ENCODE measurements around the gene CSAD.
"Not testable (repeated sequence)": the region's sequence is repeated elsewhere in the genome, so short reads cannot be mapped to it uniquely, and the experiment has no call there.

The CSAD gene

DNA sequence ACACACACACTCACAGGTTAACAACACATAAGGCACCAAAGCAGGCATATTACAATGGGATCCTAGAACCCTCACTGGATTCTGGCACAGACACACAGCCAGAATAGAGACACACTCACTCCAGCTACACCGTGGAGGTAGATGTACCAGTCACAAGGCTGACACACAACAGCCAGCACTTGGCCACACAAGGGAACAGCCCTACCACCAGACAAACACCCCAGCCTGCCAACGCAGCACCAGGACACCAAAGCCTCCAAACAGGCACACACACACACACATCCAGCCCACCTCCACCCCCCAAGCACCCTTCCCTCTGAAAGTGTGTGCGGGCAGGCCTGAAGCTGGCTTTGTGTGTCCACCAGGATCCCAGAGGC is 37.2 kb upstream of the CSAD start:
- no peak for DNase-seq (ENCODE audit: low spot score)

DNA sequence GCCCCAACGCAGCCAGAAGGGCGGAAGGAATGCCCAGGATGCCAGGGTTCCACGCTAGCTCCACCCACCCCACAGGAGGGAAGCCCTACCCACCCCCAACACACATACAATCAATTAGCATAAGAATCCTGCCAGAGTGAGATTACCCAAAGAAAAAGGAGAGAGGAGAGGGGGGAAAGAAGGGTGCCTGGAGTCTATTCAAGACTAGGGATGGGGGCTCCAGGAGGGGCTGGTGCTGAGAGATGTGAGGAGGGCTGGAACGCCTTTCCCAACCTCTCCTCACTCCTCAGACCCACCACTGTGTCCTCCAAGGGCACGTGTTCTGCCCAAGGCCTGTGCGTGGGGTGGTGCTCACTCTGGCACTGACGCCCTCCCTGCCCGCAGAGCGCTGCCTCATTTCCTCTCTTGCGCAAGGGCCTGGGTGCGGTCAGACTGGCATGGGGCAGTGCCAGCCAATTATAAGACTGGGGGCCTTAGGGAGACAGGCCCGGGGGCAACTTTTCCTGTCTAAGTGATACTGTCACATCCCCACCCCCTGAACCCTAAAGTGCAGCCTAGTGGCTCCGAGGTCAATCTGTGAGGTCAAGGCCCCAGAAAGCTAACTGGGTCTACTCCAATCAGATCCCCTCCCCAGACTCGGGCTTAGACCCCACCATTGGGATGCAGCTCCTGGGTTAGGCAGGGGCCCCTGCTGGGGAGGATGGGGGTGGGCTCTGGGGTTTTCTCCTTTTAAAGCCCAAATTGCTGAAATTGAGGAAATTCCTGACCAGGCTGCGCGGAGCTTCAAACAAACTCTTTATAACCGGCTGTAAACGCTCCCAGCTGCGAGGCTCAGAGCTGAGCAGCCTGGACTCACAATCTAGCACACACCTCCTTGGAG is 36.6 kb upstream of the CSAD start:
- no peak for DNase-seq (ENCODE audit: low spot score)

DNA sequence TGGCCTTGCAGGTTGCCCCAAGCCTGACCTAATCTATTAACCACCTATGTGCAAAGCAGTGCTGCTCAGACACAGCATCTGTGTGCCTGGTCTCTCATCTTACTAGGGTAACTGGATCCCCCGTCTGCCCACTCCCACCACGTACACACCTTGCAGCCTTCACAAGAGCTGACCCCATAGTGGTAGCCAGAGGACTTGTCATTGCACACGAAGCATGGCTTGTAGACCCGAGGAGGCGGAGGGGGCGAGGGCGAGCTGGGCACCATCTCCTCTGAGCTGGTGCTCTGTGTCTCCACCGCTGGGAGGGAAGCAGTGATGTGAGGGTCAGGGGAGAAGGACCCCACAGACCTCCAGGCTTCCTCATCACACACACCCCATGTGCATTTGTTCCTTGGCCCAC is 34.8 kb upstream of the CSAD start:
- DNase-seq (ENCODE audit: low spot score) = no peak

DNA sequence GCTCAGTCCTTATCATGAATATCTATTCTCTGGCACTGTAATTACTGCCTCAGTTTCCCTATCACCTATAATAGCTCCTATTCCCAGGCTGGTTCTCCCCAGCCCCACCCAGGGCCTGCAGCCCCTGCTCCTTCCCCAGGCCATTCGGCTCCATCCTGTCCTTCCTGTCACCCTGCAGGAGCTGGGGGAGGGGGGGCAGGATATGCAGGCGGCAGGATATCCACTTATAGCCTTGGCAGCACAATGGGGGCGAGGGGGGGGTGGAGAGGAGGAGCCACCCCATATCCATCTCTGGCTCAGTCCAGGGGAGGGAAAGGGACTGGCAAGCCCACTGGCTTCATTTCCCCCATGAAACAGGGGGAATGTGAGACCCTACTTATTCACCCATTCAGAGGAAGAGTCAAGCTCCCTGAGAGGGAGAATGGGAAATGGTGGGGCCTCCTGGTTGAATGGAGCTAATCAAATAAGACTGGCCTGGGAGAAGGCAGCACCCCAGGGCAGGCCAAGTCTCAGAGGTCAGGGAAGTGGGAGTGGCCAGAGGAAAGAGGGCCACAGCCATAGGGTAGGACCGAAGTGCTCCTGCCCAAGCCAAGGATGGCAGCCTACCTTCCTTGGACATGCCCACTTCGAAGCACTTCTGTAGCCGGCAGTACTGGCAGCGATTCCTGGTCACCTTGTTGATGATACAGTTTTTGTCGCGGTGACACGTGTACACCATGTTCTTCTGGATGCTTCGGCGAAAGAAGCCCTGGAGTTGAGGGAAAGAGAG is 34.1 kb upstream of the CSAD start:
- DNase-seq (ENCODE audit: low spot score) = no peak

DNA sequence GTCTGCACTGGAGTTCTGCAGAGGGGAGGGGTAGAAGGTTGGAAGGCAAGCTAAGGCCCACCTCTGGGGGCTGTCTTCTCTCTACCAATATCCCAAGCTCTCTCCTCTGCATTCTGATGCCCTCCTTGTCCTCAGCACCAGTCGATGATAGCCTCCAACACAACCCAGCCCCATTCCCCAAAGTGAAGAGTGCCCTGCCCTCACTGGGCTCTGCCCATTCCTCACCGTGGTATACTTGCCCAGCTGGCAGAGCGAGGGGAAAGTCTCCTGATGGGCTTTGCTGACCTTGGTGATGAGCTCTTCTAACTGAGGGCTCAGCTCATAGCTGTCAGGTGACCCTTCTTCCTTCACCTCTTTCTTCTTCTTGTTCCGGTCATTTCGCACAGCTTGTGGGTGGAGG is 33.5 kb upstream of the CSAD start:
- no peak for DNase-seq (ENCODE audit: low spot score)

DNA sequence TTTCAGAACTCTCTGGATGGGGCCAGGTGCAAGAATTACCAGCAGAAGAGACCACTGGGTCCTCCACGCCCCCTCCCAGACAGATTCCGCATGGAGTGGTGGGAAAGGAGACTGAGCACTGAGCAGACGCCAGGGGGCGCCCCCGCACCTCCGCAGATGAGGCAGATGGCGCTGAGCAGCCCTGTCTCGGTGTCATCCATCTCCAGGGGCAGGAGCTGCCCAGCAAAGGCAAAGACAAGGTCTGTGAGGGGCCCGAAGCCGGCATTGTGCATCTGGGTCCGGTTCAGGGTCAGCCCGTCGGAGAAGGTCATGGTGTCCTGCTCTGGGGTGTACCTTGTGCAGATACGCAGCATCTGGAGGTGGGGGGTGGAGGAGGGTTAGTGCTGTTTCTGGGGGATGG is 32.6 kb upstream of the CSAD start:
- DNase-seq (ENCODE audit: low spot score) = peak; percentile 87

DNA sequence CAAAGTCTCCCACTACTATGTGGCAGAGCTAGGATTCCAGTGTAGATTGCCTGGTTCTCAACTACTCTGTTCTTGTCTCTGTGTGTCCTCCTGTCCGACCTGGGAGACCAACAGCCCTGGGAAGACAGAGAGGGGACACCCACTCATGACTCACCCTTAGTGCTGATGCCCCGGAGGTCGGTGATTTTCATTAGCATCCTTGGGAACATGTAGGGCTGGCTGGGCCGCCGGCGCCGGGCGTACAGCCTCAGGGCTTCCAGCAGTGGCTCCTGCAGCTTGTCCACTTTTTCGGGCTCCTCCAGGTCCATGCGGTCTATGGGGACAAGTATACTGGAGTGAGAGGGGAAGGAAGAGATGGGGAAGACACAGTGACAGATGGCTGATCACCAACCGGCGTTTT is 32.2 kb upstream of the CSAD start:
- DNase-seq (ENCODE audit: low spot score) = no peak

DNA sequence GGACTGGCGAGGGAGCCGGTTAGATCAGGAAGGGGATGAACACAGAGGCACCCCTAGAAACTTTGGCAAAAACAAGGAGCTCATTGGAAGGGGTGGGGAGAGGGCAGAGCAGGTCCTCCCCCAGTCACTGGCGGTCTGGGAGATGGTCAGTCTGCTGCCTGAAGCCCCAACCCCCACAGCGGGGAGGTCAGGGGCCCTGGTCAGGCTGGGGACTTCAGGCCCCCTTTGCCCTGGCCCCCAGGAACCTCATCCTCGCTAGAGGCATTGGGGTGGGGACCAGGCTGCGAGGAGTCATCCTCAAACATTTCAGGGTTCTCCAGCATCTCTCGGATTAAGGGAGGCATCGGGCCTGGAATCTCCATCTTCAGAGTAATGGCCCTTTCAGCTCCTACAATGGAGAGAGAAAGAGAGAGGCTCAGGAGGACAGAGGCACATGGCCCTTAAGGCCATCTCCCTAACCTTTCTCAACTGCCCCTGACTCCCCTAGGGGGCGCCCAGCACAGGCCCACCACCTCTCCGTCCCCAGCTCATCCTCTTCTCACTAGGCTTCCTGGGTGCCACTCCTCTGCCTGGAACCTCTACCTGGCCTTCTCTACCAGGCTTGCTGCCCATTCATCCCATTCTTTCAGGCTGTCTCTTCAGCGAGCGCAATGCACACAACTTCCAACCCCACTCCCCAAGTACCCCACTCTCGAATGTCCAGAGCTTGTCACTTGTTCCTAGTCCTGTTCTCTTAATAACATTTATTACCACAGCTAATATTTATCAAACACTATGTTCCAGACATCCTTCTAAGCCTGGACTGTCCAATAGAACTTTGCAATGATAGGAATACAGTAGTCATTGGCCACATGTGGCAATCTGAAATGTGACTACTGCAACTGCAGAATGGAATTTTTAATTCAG is 31.0 kb upstream of the CSAD start:
- no peak for DNase-seq (ENCODE audit: low spot score)

DNA sequence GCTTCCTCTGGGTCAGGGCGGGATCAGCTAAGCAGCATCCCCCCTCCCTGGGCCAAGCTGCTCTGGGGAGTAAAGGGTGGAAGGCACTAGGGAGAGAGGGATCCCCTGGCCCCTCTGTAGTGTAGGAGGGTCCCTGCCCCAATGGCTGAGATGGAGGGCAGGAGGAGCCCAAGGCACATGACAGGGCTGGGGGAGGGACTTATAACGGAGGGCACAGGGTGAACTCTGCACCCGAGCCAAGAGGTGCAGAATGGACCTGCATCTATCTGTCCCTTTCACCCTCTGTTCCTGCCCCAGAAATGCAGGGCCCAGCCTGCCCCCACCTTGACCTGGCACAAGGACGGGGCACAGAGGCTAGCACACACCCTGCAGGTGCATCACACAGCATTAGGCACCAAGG is 30.1 kb upstream of the CSAD start:
- DNase-seq (ENCODE audit: low spot score) = no peak

DNA sequence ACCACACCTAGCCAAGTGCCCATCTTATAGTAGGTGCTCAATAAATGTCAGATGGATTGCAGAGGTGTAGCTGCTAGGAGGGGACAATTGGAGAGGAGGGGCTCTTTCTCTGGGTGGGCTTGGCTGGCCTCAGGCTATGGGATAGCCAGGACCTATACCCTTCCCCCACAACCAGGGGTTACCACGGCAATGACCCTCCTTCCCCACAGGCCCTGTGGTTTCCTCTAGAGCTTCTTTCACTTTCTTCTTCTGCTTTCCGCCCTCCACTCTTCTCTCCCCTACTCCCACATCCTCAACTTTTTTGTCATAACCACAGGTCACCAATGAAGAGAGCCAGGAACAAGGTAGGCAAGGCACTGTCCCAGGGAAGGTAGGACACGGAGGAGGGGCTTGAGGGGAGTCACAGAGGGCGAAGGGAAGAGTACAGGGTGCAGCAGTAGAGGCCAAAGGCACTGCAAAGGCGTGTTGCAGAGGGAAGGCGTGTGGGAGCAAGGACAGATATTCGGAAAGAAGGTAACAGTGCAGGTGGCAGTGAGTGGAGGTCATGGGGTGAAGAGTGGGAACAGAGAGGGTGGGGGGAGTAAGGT is 28.2 kb upstream of the CSAD start:
- no peak for DNase-seq (ENCODE audit: low spot score)

DNA sequence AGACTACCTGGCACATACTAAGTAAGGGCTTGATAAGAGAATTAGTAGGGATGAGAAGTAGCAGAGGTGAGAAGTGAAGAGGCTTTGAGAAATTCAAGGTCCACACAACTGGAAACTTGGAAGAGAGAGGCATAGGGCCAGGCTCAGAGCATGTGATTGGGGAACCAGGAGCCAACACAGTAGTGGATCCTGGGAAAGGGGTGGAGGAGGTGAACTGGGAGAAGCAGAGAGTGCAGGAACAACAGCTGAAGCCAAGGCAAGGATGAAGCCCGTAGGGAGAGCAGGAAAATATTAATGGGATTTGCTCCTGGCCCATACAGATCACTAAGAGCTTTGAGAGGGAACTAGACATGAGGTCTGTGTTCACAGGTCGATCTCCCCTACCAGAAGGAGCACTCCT is 27.7 kb upstream of the CSAD start:
- DNase-seq (ENCODE audit: low spot score) = no peak

DNA sequence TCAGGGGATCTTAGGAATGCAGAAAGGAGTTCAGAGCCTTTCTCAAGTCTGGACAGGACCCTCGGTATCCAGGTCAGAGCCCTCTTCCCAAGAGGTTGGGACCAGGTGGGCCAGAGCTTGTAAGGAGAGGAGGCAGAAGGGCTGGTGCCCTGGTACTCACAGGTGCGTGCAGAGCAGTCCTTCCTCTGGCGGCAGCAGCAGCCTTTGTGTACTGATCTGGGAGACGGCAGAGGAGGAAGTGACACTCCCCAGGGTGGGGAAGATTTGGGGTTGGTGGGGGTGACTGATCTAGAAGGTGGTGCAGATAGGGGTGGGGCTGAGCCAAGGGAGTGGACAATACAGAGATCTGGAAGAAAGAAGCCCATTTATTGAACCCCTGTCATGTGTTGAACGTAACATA is 26.3 kb upstream of the CSAD start, which contains the start of gene ITGB7:
TSS of gene ITGB7 (minus strand) at position 210 of the 400 bp plus-strand sequence. CDS start 6,808 bp downstream, outside the sequence.
- DNase-seq (ENCODE audit: low spot score) = no peak

DNA sequence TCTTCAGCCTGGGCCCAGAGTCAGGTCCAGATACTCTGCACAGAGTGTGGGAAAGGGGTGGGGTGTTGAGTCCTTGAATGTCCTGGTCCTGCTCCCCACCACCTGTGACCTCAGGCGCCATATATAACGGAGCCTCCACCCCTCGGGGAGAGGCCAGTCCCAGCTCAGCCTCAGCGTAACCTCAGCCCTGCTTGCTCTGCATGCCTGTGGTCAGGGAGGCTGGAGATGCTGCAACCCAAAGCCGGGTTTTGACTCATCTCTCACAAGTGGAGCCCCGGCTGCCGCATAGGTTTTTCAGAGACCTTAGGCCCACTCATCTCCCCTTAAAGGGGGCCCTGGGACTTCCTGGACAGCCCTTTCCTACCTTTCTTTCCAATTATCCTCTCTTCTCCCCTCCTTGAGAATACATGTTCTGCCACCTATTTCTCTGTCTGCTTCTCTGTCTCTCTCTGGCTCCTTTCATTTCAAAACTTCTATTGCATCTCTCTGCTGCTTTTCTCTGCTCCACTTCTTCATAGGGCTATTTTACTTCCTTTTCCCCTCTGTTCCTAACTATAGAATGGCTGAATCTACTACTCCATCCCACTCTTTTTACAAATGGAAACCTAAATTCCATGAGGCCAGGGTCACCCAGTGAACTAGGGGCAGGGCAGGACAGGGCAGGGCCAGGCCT is 25.2 kb upstream of the CSAD start:
- DNase-seq (ENCODE audit: low spot score) = no peak

DNA sequence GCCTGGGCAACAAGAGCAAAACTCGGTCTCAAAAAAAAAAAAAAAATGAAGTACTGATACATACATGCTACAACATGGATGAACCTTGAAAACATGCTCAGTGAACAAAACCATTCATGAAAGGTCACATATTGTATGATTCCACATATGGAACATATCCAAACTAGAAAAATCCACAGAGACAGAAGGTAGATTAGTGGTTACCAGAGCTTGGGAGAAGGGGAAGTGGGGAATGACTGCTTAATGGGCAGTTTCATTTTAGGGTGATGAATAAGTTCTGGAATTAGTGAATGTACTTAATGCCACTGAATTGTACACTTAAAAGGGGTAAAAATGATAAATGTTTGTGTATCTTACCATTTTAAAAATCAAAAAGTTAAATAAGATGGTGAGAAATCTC is 23.6 kb upstream of the CSAD start:
- DNase-seq (ENCODE audit: low spot score) = no peak

DNA sequence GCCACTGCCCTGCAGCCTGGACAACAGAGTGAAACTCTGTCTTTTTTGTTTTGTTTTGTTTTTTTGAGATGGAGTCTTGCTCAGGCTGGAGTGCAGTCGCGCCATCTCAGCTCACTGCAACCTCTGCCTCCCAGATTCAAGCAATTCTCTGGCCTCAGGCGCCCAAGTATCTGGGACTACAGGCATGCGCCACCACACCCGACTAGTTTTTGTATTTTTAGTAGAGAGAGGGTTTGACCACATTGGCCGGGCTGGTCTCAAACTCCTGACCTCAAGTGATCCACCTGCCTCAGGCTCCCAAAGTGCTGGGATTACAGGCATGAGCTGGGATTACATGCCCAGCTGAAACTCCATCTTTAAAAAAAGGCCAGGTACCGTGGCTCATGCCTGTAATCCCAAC is 21.6 kb upstream of the CSAD start:
- not testable (repeated sequence) for DNase-seq (ENCODE audit: low spot score)

DNA sequence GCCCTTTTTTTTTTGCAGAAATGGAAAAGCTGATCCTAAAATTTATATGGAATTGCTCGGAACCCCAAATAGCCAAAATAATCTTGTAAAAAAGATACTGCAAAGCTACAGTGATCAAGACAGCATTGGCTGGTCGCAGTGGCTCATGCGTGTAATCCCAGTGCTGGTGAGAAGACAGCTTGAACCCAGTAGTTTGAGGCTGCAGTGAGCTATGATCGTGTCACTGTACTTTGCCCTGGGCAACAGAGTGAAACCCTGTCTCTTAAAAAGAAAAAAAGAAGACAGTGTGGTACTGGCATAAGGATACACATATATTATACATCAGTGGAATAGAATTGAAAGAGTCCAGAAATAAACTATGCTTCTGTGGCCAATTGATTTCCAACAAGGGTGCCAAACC is 20.9 kb upstream of the CSAD start:
- peak; percentile 11 for DNase-seq (ENCODE audit: low spot score)

DNA sequence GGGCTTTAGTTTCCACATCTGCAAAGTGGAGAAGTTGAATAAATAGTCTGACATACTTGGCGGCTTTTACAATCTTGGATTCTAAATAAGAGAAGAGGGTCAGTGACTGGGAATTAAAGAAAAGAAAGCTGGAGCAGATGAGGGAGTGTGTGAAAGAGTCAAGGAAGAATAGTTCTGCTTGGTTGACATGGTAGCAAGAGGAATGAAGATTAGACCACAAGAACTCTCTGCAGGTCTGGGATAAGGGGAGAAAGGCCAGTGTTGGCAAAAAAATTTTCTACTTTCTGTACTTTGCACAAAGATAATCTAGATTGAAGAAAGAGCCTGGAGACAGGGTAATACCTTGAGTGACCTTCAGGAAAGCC is 20.4 kb upstream of the CSAD start:
- no peak for DNase-seq (ENCODE audit: low spot score)

DNA sequence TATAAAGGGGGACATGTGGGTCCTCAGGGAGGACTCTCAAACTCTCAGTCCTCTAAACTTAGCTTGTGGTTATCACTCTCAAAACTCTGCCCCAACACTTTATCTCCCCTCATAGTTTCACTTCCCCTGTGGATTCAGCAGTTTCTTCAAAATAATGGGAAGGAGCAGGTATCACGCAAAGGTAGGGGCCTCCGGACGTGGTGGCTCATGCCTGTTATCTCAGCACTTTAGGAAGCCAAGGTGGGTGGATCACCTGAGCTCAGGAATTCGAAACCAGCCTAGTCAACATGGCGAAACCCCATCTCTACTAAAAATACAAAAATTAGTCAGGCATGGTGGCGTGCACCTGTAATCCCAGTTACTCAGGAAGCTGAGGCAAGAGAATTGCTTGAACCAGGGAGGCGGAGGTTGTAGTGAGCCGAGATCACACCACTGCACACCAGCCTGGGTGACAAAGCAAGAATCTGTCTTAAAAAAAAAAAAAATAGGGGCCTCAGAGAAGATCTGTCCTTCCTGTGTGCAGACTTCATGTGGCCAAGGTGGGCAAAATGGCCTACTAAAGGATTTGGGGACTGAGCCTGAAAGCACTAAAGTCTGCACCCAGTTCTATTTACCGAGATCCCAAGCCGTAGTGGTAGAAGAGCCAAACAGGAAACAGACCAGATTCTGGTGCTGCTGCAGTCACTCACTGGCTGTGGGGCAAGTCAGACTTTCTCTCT is 19.9 kb upstream of the CSAD start:
- DNase-seq (ENCODE audit: low spot score) = peak; percentile 8

DNA sequence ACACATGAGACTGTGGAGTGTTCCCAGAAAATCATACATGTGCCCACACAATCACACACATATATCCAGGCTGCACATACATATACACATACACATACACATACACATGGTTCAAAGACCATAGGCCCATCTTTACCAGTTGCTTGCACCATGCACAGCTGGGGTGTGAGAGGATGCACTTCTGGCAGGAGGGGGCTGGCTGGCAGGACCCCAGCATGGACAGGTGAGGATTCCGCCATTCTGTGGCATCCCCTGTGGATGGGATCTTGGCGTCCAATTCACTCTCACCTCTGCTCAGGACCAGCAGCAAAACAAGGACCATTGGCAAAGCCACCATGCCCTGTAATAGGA is 19.4 kb upstream of the CSAD start:
- no peak for DNase-seq (ENCODE audit: low spot score)

DNA sequence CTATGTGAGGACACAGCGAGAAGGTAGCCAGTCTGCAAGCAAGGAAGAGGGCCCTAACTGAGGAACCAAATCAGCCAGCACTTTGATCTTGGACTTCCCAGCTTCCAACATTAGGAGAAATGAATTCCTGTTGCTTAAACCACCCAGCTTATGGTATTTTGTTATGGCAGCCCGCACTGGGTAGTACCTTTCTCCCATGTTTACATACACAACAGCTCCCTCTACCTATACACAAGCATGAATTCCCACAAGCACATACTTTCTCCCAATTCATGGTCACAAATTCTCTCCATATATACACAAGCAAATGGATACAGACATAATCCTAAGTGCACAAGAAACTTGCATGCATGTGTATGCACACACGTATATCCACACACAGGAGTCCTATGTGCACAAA is 19.0 kb upstream of the CSAD start:
- DNase-seq (ENCODE audit: low spot score) = peak; percentile 45
